Panc1 (cell line): ENCODE data around the gene L2HGDH. TPM values are rescaled to one million over a fixed set of nuclear protein-coding genes. Genes with fewer than 3 reads are reported as not detected.

ENCODE experiments used
- ATAC-seq: fragments of 200-7000 bp; cut with Tn5 transposase; 2 replicates; pipeline ENCODE4 v1.9.1; 2020; ENCODE audit warnings: mild to moderate bottlenecking, moderate library complexity
- BruUV-seq: library from RNA; stranded (reverse); fragments of 400-500 nt; replicated peaks from 2 replicates; lab custom pipeline; 2021; lab: Mats Ljungman, UMichigan
- CTCF ChIA-PET: fragments of 300-600 bp; sonication (Branson Sonifier 250); formaldehyde crosslinking; loops from one replicate; lab custom pipeline; 2022; ENCODE audit warnings: antibody characterized with exemption; lab: Charles Lee
- POLR2A ChIA-PET: fragments of 300-600 bp; sonication (Branson Sonifier 250); formaldehyde crosslinking; loops from one replicate; lab custom pipeline; 2022; ENCODE audit warnings: antibody characterized with exemption; lab: Charles Lee
- DNase-seq: peaks from one replicate; pipeline ENCODE4 v3.0.0-alpha.2; 2010; ENCODE audit warnings: low read depth, low spot score
- H3K27ac ChIP-seq: 2 replicates; pipeline ENCODE4 v1.5.1; 2011; ENCODE audit warnings: mild to moderate bottlenecking, low read length, inconsistent platforms
- H3K27me3 ChIP-seq: fragments of 200-500 bp; sonication (Bioruptor generic); 2 replicates; pipeline ENCODE4 v1.6.0; 2014; ENCODE audit warnings: low read length, inconsistent platforms; ENCODE audit not compliant: control insufficient read depth, insufficient read depth
- H3K36me3 ChIP-seq: fragments of 200-500 bp; sonication (Bioruptor generic); 2 replicates; pipeline ENCODE4 v1.5.1; 2014; ENCODE audit warnings: inconsistent platforms, mild to moderate bottlenecking, low read length, moderate library complexity; ENCODE audit not compliant: control insufficient read depth, insufficient read depth
- H3K4me1 ChIP-seq: 2 replicates; pipeline ENCODE4 v1.5.1; 2011; ENCODE audit warnings: inconsistent platforms, mild to moderate bottlenecking, low read length, moderate library complexity; ENCODE audit not compliant: control insufficient read depth, insufficient read depth
- H3K4me3 ChIP-seq, 2 experiments: 2 replicates each; pipeline ENCODE4 v1.5.1; 2011 to 2012; ENCODE audit warnings: low read depth in 2 of 2, low read length in 2 of 2, mild to moderate bottlenecking in 2 of 2, inconsistent platforms in 1 of 2, moderate library complexity in 1 of 2
- H3K9me3 ChIP-seq: fragments of 200-500 bp; sonication (Bioruptor generic); 2 replicates; pipeline ENCODE4 v1.5.1; 2014; ENCODE audit warnings: low read depth, mild to moderate bottlenecking, inconsistent platforms, low read length, moderate library complexity; ENCODE audit not compliant: control insufficient read depth, insufficient read depth
- POLR2AphosphoS5 ChIP-seq: IDR thresholded peaks from 2 replicates; pipeline ENCODE4 v1.6.1; 2012; ENCODE audit warnings: mild to moderate bottlenecking, low read depth, low read length, moderate library complexity
- SIN3A ChIP-seq: IDR thresholded peaks from 2 replicates; pipeline ENCODE4 v1.6.1; 2012; ENCODE audit warnings: low read depth, mild to moderate bottlenecking, low read length, moderate library complexity, borderline replicate concordance; ENCODE audit not compliant: insufficient read depth
- TCF7L2 ChIP-seq: IDR thresholded peaks from 2 replicates; pipeline ENCODE4 v1.6.1; 2011; ENCODE audit warnings: mild to moderate bottlenecking, low read depth, low read length, inconsistent platforms
- in situ Hi-C: cut with HindIII; loops from 2 replicates; pipeline ENCODE4 v1.10.0; 2016; ENCODE audit warnings: low sequenced_read_pairs, low pct_unique_long_range_greater_than_20kb
- intact Hi-C: fragments of 100-400 bp; cut with micrococcal nuclease; formaldehyde crosslinking; loops from one replicate; pipeline ENCODE4 v1.10.0; 2022; ENCODE audit not compliant: unreplicated experiment
- total RNA-seq: library from RNA; stranded (reverse); gene quantifications from one replicate; pipeline ENCODE4 v1.2.1, GENCODE V29; 2021; ENCODE audit not compliant: unreplicated experiment
- TF ChIP-seq, protein P1 (sequence below), 2 experiments: IDR thresholded peaks; 2 replicates each; pipeline ENCODE4 v1.6.1; 2011 to 2012; ENCODE audit warnings: low read depth in 2 of 2, control low read depth in 1 of 2, low read length in 1 of 2, mild to moderate bottlenecking in 1 of 2, moderate library complexity in 1 of 2; ENCODE audit not compliant: insufficient read depth in 1 of 2
- TF ChIP-seq, protein P2 (sequence below): fragments of 450-650 bp; IDR thresholded peaks from 2 replicates; pipeline ENCODE4 v1.5.1; 2017; ENCODE audit warnings: mild to moderate bottlenecking

Gene L2HGDH
- total RNA-seq, 1 experiment from 2014 or later = 15.0 TPM

DNA sequence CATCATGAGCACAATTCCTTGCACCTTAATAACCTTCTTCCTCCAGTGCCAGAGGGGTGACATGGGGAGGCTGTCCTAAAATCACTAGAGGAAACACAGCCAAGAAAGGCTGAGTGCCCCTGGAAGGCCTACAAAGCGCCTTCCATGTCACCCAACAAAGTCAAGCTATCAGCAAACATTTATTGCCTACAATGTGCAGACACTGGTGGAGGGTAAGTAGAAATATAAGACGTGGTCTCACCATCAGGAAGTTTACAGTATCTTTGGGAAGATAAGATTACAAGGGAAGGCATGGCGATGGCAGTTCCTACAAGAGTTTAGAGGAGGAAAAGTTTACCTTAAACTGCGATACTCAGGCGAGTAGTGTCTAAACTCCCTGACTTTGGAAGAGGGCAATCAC is 28.0 kb upstream of the L2HGDH start:
- H3K36me3 ChIP-seq = no peaks in the 10 kb centered on the region
- H3K4me1 ChIP-seq = peaks cover 7% of the 10 kb centered on the region
- H3K4me3 ChIP-seq = no peak overlapping the region
- ChIA-PET CTCF (no interaction called here), POLR2A (no interaction called here)
- intact Hi-C loops = no loop called here
- no peak overlapping the region for H3K27ac ChIP-seq
- H3K27me3 ChIP-seq = no peaks in the 10 kb centered on the region
- ATAC-seq (no peak), DNase-seq (no peak)
- BruUV-seq = no TSS peak
- TF ChIP-seq POLR2AphosphoS5 = no peak
- TF ChIP-seq, protein P1, sequence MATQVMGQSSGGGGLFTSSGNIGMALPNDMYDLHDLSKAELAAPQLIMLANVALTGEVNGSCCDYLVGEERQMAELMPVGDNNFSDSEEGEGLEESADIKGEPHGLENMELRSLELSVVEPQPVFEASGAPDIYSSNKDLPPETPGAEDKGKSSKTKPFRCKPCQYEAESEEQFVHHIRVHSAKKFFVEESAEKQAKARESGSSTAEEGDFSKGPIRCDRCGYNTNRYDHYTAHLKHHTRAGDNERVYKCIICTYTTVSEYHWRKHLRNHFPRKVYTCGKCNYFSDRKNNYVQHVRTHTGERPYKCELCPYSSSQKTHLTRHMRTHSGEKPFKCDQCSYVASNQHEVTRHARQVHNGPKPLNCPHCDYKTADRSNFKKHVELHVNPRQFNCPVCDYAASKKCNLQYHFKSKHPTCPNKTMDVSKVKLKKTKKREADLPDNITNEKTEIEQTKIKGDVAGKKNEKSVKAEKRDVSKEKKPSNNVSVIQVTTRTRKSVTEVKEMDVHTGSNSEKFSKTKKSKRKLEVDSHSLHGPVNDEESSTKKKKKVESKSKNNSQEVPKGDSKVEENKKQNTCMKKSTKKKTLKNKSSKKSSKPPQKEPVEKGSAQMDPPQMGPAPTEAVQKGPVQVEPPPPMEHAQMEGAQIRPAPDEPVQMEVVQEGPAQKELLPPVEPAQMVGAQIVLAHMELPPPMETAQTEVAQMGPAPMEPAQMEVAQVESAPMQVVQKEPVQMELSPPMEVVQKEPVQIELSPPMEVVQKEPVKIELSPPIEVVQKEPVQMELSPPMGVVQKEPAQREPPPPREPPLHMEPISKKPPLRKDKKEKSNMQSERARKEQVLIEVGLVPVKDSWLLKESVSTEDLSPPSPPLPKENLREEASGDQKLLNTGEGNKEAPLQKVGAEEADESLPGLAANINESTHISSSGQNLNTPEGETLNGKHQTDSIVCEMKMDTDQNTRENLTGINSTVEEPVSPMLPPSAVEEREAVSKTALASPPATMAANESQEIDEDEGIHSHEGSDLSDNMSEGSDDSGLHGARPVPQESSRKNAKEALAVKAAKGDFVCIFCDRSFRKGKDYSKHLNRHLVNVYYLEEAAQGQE (IDR thresholded peaks at IDR 0.05; ENCODE audit: insufficient read depth in 1 of 2, low read depth in 2 of 2, low read length in 1 of 2) = no peak
- TF ChIP-seq SIN3A = no peak
- TF ChIP-seq, protein P2, sequence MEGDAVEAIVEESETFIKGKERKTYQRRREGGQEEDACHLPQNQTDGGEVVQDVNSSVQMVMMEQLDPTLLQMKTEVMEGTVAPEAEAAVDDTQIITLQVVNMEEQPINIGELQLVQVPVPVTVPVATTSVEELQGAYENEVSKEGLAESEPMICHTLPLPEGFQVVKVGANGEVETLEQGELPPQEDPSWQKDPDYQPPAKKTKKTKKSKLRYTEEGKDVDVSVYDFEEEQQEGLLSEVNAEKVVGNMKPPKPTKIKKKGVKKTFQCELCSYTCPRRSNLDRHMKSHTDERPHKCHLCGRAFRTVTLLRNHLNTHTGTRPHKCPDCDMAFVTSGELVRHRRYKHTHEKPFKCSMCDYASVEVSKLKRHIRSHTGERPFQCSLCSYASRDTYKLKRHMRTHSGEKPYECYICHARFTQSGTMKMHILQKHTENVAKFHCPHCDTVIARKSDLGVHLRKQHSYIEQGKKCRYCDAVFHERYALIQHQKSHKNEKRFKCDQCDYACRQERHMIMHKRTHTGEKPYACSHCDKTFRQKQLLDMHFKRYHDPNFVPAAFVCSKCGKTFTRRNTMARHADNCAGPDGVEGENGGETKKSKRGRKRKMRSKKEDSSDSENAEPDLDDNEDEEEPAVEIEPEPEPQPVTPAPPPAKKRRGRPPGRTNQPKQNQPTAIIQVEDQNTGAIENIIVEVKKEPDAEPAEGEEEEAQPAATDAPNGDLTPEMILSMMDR = no peak
- no peak for TF ChIP-seq TCF7L2
- no peaks in the 10 kb centered on the region for H3K9me3 ChIP-seq
- in situ Hi-C loops = no loop called here

GRCh38 chr14:50339178-50339804 is 27.3 kb upstream of the L2HGDH start:
- CTCF ChIA-PET = no interaction called here
- Histone ChIP-seq H3K36me3 (no peaks in the 10 kb centered on the region), H3K9me3 (no peaks in the 10 kb centered on the region), H3K27ac (no peak overlapping the region), H3K4me3 (no peak overlapping the region), H3K4me1 (peaks cover 7% of the 10 kb centered on the region), H3K27me3 (no peaks in the 10 kb centered on the region)
- no peak for ATAC-seq
- POLR2A ChIA-PET = no interaction called here
- no peak for DNase-seq
- in situ Hi-C loops (no loop called here), intact Hi-C loops (no loop called here)
- TF ChIP-seq POLR2AphosphoS5 (no peak), TCF7L2 (no peak), SIN3A (no peak)
- TF ChIP-seq, protein P2 = no peak
- TF ChIP-seq, protein P1 (IDR thresholded peaks at IDR 0.05; ENCODE audit: insufficient read depth in 1 of 2, low read depth in 2 of 2, low read length in 1 of 2) = no peak
- no TSS peak for BruUV-seq
